Nucleus accumbens (tissue), 56 donors: Measurements from ENCODE around the gene ESRRB.

ENCODE experiments used
- DNase-seq, 56 donors: peaks; one replicate each; lab custom pipeline; 2025; lab: John Stamatoyannopoulos, UW

The ESRRB gene

GRCh38 chr14:76375947-76376404 is at the start of gene ESRRB:
TSS of gene ESRRB (plus strand) at chr14:76376137. CDS start at chr14:76376402, 265 bp downstream.
- DNase-seq = peak in 3 of 56 donors; percentile 12 to 32 (median 21)

- DNase-seq = peak in 2 of 56 donors; percentile 5 to 25
These were observed 48.8 kb upstream of the ESRRB start for GRCh38 chr14:76326918-76327689.

GRCh38 chr14:76328457-76329137 is 47.3 kb upstream of the ESRRB start:
- no peak for DNase-seq

GRCh38 chr14:76329154-76329928 is 46.6 kb upstream of the ESRRB start:
- DNase-seq = no peak

- DNase-seq = no peak
These were observed 46.0 kb upstream of the ESRRB start for GRCh38 chr14:76329951-76330350.

- DNase-seq = no peak
These were observed 45.3 kb upstream of the ESRRB start for GRCh38 chr14:76330411-76331327.

- no peak for DNase-seq
These were observed 44.5 kb upstream of the ESRRB start for GRCh38 chr14:76331328-76332011.

GRCh38 chr14:76333664-76334063 is 42.3 kb upstream of the ESRRB start:
- DNase-seq = no peak

GRCh38 chr14:76334316-76334715 is 41.6 kb upstream of the ESRRB start:
- DNase-seq = no peak

- DNase-seq = no peak
These were observed 39.1 kb upstream of the ESRRB start for GRCh38 chr14:76336876-76337275.

GRCh38 chr14:76337635-76338545 is 38.0 kb upstream of the ESRRB start:
- DNase-seq = peak in 16 of 56 donors; percentile 4 to 37 (median 14)

GRCh38 chr14:76339728-76340615 is 36.0 kb upstream of the ESRRB start:
- no peak for DNase-seq

- no peak for DNase-seq
These were observed 32.6 kb upstream of the ESRRB start for GRCh38 chr14:76343386-76343785.

GRCh38 chr14:76346391-76347160 is 29.4 kb upstream of the ESRRB start:
- no peak for DNase-seq

- DNase-seq = no peak
These were observed 27.0 kb upstream of the ESRRB start for GRCh38 chr14:76348898-76349297.

GRCh38 chr14:76349993-76350392 is 25.9 kb upstream of the ESRRB start:
- no peak for DNase-seq
